HEK293 (cell line): Measurements from ENCODE around the gene UST.
"Not testable (repeated sequence)": the region's sequence is repeated elsewhere in the genome, so short reads cannot be mapped to it uniquely, and the experiment has no call there.

ENCODE experiments used
- CTCF ChIA-PET: fragments of 350-600 bp; formaldehyde crosslinking; extraction: SDS; loops from one replicate; lab custom pipeline; 2021; ENCODE audit warnings: antibody characterized with exemption; lab: Yijun Ruan, JAX
- POLR2A ChIA-PET: fragments of 300-600 bp; formaldehyde crosslinking; extraction: SDS; loops from one replicate; lab custom pipeline; 2020; ENCODE audit warnings: antibody characterized with exemption, inconsistent platforms; lab: Yijun Ruan, JAX
- H3K27ac ChIP-seq: fragments of 200-500 bp; sonication (Bioruptor generic); 2 replicates; pipeline ENCODE4 v1.5.1; 2014; ENCODE audit warnings: low read depth, low read length, control low read depth, inconsistent platforms; ENCODE audit errors: extremely low read depth
- H3K36me3 ChIP-seq, 2 experiments: fragments of 200-500 bp in 1 of 2; sonication (Bioruptor generic) in 1 of 2; 1 replicate in 1 of 2; 2 replicates in 1 of 2; pipeline ENCODE4 v1.5.1; 2014 to 2017; ENCODE audit warnings: inconsistent platforms in 2 of 2, low read length in 2 of 2; ENCODE audit not compliant: control insufficient read depth in 2 of 2, insufficient read depth in 1 of 2
- H3K4me1 ChIP-seq: fragments of 200-500 bp; sonication (Bioruptor generic); 2 replicates; pipeline ENCODE4 v1.5.1; 2014; ENCODE audit warnings: mild to moderate bottlenecking, low read length, inconsistent platforms; ENCODE audit not compliant: control insufficient read depth, insufficient read depth
- H3K4me3 ChIP-seq: 2 replicates; pipeline ENCODE4 v1.5.1; 2011; ENCODE audit warnings: low read depth, mild to moderate bottlenecking, control low read depth, low read length, moderate library complexity
- H3K9me3 ChIP-seq: fragments of 200-500 bp; sonication (Bioruptor generic); 2 replicates; pipeline ENCODE4 v1.5.1; 2014; ENCODE audit warnings: low read depth, low read length, inconsistent platforms; ENCODE audit not compliant: control insufficient read depth, insufficient read depth
- HOXD13 ChIP-seq: sonication (generic); formaldehyde crosslinking; IDR thresholded peaks from 2 replicates; pipeline ENCODE4 v1.8.0; 2022; ENCODE audit warnings: missing genetic modification reagents, borderline replicate concordance
- YY2 ChIP-seq: fragments of 450-650 bp; formaldehyde crosslinking; IDR thresholded peaks from 2 replicates; pipeline ENCODE4 v1.5.1; 2016; ENCODE audit warnings: missing biosample characterization, missing genetic modification characterization
- ZBTB1 ChIP-seq: fragments of 450-650 bp; formaldehyde crosslinking; IDR thresholded peaks from 2 replicates; pipeline ENCODE4 v1.5.1; 2016; ENCODE audit warnings: missing biosample characterization, missing genetic modification characterization
- ZNF184 ChIP-seq: fragments of 450-650 bp; IDR thresholded peaks from 2 replicates; pipeline ENCODE4 v1.5.1; 2018; ENCODE audit warnings: missing biosample characterization, mild to moderate bottlenecking, missing genetic modification characterization
- ZNF239 ChIP-seq: fragments of 450-650 bp; formaldehyde crosslinking; IDR thresholded peaks from 2 replicates; pipeline ENCODE4 v1.5.1; 2016; ENCODE audit warnings: missing biosample characterization, missing genetic modification characterization
- ZNF354C ChIP-seq: fragments of 450-650 bp; formaldehyde crosslinking; IDR thresholded peaks from 2 replicates; pipeline ENCODE4 v1.5.1; 2016; ENCODE audit warnings: missing biosample characterization, missing genetic modification characterization, low read depth, borderline replicate concordance
- ZNF510 ChIP-seq: fragments of 450-650 bp; formaldehyde crosslinking; IDR thresholded peaks from 2 replicates; pipeline ENCODE4 v1.5.1; 2018; ENCODE audit warnings: mild to moderate bottlenecking, missing genetic modification characterization, missing biosample characterization; ENCODE audit not compliant: insufficient replicate concordance
- ZNF521 ChIP-seq: fragments of 450-650 bp; formaldehyde crosslinking; IDR thresholded peaks from 2 replicates; pipeline ENCODE4 v1.5.1; 2017; ENCODE audit warnings: missing biosample characterization, mild to moderate bottlenecking, missing genetic modification characterization
- ZNF677 ChIP-seq: fragments of 450-650 bp; IDR thresholded peaks from 2 replicates; pipeline ENCODE4 v1.5.0; 2018; ENCODE audit warnings: missing biosample characterization, mild to moderate bottlenecking, missing genetic modification characterization, moderate library complexity
- ZNF777 ChIP-seq: fragments of 450-650 bp; formaldehyde crosslinking; IDR thresholded peaks from 2 replicates; pipeline ENCODE4 v1.5.1; 2017; ENCODE audit warnings: missing biosample characterization, missing genetic modification characterization, borderline replicate concordance
- ZNF830 ChIP-seq: fragments of 450-650 bp; IDR thresholded peaks from 2 replicates; pipeline ENCODE4 v1.5.0; 2018; ENCODE audit warnings: missing biosample characterization, missing genetic modification characterization, low read depth, mild to moderate bottlenecking, moderate library complexity
- TF ChIP-seq, protein P1 (sequence below): fragments of 450-650 bp; formaldehyde crosslinking; IDR thresholded peaks from 2 replicates; pipeline ENCODE4 v1.5.1; 2016; ENCODE audit warnings: missing biosample characterization, missing genetic modification characterization
- TF ChIP-seq, protein P2 (sequence below): fragments of 450-650 bp; formaldehyde crosslinking; IDR thresholded peaks from 2 replicates; pipeline ENCODE4 v1.5.1; 2016; ENCODE audit warnings: missing biosample characterization, missing genetic modification characterization, borderline replicate concordance
- TF ChIP-seq, protein P3 (sequence below): fragments of 450-650 bp; formaldehyde crosslinking; IDR thresholded peaks from 2 replicates; pipeline ENCODE4 v1.5.1; 2016; ENCODE audit warnings: missing biosample characterization, missing genetic modification characterization, borderline replicate concordance
- TF ChIP-seq, protein P4 (sequence below): fragments of 450-650 bp; formaldehyde crosslinking; IDR thresholded peaks from 2 replicates; pipeline ENCODE4 v1.5.1; 2016; ENCODE audit warnings: missing biosample characterization, missing genetic modification characterization

Gene UST

DNA sequence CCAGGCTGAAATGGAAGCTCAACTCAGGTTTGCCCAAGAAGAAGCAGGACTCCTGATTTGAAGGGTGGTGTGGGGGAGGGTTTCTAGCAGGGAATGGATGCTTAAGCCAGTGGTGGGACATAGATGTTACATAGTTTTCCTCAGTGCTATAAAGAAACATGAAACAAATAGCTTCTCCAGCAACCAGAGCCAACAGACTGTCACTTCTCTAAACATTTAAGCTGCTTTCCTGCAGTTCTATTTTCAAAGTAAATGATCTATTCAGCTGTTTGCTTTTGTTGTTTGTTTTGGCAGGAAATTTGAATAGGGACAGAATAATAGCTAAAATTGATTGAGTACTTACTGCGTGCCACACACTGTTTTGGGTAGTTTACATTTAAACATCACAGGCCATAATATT lies 169.0 kb downstream of the UST start:
- CTCF ChIA-PET, result interaction anchor here (0.6 to 1.0 kb wide), 2 partner anchors 10 to 47 kb away, joined by 3 read pairs; no protein-coding TSS in a partner anchor
- TF ChIP-seq ZNF239 (tag by site-specific recombination) (no peak), ZNF777 (no peak), HOXD13 (CRISPR knock-in tag) (no peak), ZNF510 (tag by site-specific recombination) (no peak), ZNF184 (tag by site-specific recombination) (no peak), YY2 (no peak), ZNF677 (no peak), ZNF830 (no peak)
- TF ChIP-seq, protein P1, sequence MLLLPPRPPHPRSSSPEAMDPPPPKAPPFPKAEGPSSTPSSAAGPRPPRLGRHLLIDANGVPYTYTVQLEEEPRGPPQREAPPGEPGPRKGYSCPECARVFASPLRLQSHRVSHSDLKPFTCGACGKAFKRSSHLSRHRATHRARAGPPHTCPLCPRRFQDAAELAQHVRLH (tag by site-specific recombination), result no peak
- TF ChIP-seq, protein P2, sequence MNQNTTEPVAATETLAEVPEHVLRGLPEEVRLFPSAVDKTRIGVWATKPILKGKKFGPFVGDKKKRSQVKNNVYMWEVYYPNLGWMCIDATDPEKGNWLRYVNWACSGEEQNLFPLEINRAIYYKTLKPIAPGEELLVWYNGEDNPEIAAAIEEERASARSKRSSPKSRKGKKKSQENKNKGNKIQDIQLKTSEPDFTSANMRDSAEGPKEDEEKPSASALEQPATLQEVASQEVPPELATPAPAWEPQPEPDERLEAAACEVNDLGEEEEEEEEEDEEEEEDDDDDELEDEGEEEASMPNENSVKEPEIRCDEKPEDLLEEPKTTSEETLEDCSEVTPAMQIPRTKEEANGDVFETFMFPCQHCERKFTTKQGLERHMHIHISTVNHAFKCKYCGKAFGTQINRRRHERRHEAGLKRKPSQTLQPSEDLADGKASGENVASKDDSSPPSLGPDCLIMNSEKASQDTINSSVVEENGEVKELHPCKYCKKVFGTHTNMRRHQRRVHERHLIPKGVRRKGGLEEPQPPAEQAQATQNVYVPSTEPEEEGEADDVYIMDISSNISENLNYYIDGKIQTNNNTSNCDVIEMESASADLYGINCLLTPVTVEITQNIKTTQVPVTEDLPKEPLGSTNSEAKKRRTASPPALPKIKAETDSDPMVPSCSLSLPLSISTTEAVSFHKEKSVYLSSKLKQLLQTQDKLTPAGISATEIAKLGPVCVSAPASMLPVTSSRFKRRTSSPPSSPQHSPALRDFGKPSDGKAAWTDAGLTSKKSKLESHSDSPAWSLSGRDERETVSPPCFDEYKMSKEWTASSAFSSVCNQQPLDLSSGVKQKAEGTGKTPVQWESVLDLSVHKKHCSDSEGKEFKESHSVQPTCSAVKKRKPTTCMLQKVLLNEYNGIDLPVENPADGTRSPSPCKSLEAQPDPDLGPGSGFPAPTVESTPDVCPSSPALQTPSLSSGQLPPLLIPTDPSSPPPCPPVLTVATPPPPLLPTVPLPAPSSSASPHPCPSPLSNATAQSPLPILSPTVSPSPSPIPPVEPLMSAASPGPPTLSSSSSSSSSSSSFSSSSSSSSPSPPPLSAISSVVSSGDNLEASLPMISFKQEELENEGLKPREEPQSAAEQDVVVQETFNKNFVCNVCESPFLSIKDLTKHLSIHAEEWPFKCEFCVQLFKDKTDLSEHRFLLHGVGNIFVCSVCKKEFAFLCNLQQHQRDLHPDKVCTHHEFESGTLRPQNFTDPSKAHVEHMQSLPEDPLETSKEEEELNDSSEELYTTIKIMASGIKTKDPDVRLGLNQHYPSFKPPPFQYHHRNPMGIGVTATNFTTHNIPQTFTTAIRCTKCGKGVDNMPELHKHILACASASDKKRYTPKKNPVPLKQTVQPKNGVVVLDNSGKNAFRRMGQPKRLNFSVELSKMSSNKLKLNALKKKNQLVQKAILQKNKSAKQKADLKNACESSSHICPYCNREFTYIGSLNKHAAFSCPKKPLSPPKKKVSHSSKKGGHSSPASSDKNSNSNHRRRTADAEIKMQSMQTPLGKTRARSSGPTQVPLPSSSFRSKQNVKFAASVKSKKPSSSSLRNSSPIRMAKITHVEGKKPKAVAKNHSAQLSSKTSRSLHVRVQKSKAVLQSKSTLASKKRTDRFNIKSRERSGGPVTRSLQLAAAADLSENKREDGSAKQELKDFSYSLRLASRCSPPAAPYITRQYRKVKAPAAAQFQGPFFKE, result no peak
- TF ChIP-seq, all 188 proteins: peak for 0
- Histone ChIP-seq H3K4me3 (no peak overlapping the region), H3K36me3 (no peaks in the 10 kb centered on the region), H3K9me3 (no peaks in the 10 kb centered on the region), H3K27ac (no peak overlapping the region), H3K4me1 (0 out of 2 replicates have a peak, but pooled peaks cover 5% of the 10 kb centered on the region)
- POLR2A ChIA-PET, result no interaction called here

DNA sequence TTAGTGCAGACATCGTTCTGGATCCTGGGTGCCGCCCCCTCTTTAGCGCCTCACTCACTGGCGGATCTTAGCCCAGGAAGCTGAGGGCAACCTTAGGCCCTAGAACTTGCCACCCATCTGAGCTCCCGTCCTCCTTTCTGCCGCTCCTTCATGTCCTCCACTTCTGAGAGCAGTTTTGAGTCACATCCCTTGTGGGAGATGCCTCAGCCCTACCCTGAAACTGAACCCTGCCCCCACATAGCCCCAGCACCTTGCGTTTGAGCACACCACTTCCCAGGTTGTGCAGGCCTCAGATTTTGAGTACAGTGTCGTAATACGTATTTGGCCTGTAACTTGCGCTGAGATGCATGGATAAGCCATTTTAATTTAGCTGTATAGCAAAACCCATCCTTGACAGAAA lies 169.7 kb downstream of the UST start:
- H3K27ac ChIP-seq, H3K36me3 ChIP-seq, H3K4me1 ChIP-seq, H3K9me3 ChIP-seq, H3K4me3 ChIP-seq, POLR2A ChIA-PET: not testable (repeated sequence)
- CTCF ChIA-PET, result interaction anchor here (0.6 to 1.0 kb wide), 2 partner anchors 11 to 110 kb away, joined by 3 to 4 read pairs; no protein-coding TSS in a partner anchor

DNA sequence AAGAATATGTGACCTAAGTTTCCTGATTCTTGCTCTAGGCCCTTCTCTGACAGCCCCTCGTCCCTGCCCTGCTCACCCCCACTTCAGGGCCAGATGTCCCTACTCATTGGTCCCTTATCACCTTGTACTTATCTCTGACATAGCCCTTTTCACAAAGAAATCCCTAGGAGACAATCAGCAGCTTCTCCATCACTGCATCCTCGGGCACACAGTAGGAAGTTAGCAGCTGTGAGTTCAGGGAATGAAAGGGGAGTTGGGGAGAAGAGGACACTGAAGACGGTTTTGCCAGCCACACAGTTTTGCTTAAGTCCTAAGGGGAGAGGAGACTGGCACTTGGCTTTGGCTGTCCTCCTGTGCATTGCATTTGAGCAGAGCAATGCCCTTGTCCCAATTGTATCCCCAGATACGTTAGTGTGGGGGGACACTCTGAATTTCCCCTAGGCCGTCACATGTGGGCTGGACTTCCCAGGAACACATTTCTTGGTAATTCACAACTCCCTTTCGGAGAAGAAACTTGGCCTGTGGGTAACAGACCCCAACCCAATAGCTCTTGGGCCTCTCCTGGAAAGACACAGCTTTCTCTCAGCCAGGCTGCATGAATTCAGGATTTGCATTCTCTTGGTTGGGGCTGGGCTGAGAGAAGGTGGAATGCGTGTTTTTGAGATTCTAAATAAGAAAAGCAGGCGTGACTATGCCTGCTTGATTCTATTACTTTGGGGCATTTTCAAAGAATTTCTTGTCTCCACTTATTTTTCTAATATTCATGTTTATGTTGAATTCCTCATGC lies 177.6 kb downstream of the UST start:
- H3K36me3 ChIP-seq, result no peaks in the 10 kb centered on the region
- H3K4me1 ChIP-seq, result no peaks in the 10 kb centered on the region
- no peaks in the 10 kb centered on the region for H3K9me3 ChIP-seq
- no peak overlapping the region for H3K4me3 ChIP-seq
- H3K27ac ChIP-seq, result no peak overlapping the region
- CTCF ChIA-PET, result interaction anchor here (0.7 to 2.2 kb wide), 3 partner anchors 16 to 51 kb away, joined by 3 to 5 read pairs (median 3); no protein-coding TSS in a partner anchor
- POLR2A ChIA-PET, result no interaction called here
- TF ChIP-seq, protein P3, sequence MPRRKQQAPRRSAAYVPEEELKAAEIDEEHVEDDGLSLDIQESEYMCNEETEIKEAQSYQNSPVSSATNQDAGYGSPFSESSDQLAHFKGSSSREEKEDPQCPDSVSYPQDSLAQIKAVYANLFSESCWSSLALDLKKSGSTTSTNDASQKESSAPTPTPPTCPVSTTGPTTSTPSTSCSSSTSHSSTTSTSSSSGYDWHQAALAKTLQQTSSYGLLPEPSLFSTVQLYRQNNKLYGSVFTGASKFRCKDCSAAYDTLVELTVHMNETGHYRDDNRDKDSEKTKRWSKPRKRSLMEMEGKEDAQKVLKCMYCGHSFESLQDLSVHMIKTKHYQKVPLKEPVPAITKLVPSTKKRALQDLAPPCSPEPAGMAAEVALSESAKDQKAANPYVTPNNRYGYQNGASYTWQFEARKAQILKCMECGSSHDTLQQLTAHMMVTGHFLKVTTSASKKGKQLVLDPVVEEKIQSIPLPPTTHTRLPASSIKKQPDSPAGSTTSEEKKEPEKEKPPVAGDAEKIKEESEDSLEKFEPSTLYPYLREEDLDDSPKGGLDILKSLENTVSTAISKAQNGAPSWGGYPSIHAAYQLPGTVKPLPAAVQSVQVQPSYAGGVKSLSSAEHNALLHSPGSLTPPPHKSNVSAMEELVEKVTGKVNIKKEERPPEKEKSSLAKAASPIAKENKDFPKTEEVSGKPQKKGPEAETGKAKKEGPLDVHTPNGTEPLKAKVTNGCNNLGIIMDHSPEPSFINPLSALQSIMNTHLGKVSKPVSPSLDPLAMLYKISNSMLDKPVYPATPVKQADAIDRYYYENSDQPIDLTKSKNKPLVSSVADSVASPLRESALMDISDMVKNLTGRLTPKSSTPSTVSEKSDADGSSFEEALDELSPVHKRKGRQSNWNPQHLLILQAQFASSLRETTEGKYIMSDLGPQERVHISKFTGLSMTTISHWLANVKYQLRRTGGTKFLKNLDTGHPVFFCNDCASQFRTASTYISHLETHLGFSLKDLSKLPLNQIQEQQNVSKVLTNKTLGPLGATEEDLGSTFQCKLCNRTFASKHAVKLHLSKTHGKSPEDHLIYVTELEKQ, result no peak
- TF ChIP-seq ZNF354C (tag by site-specific recombination) (no peak), ZBTB1 (no peak), ZNF521 (no peak)
- TF ChIP-seq, protein P4, sequence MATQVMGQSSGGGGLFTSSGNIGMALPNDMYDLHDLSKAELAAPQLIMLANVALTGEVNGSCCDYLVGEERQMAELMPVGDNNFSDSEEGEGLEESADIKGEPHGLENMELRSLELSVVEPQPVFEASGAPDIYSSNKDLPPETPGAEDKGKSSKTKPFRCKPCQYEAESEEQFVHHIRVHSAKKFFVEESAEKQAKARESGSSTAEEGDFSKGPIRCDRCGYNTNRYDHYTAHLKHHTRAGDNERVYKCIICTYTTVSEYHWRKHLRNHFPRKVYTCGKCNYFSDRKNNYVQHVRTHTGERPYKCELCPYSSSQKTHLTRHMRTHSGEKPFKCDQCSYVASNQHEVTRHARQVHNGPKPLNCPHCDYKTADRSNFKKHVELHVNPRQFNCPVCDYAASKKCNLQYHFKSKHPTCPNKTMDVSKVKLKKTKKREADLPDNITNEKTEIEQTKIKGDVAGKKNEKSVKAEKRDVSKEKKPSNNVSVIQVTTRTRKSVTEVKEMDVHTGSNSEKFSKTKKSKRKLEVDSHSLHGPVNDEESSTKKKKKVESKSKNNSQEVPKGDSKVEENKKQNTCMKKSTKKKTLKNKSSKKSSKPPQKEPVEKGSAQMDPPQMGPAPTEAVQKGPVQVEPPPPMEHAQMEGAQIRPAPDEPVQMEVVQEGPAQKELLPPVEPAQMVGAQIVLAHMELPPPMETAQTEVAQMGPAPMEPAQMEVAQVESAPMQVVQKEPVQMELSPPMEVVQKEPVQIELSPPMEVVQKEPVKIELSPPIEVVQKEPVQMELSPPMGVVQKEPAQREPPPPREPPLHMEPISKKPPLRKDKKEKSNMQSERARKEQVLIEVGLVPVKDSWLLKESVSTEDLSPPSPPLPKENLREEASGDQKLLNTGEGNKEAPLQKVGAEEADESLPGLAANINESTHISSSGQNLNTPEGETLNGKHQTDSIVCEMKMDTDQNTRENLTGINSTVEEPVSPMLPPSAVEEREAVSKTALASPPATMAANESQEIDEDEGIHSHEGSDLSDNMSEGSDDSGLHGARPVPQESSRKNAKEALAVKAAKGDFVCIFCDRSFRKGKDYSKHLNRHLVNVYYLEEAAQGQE (tag by site-specific recombination), result no peak
